ENCODE measurements around the gene PRAMEF14. TPM values are rescaled to one million over a fixed set of nuclear protein-coding genes. Genes with fewer than 3 reads are reported as not detected.
"Not testable (repeated sequence)": the region's sequence is repeated elsewhere in the genome, so short reads cannot be mapped to it uniquely, and the experiment has no call there.

PRAMEF14 gene, protein sequence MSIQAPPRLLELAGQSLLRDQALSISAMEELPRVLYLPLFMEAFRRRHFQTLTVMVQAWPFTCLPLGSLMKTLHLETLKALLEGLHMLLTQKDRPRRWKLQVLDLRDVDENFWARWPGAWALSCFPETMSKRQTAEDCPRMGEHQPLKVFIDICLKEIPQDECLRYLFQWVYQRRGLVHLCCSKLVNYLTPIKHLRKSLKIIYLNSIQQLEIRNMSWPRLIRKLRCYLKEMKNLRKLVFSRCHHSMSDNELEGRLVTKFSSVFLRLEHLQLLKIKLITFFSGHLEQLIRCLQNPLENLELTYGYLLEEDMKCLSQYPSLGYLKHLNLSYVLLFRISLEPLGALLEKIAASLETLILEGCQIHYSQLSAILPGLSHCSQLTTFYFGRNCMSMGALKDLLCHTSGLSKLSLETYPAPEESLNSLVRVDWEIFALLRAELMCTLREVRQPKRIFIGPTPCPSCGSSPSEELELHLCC
- not detected in 2 replicates for total RNA-seq

DNA sequence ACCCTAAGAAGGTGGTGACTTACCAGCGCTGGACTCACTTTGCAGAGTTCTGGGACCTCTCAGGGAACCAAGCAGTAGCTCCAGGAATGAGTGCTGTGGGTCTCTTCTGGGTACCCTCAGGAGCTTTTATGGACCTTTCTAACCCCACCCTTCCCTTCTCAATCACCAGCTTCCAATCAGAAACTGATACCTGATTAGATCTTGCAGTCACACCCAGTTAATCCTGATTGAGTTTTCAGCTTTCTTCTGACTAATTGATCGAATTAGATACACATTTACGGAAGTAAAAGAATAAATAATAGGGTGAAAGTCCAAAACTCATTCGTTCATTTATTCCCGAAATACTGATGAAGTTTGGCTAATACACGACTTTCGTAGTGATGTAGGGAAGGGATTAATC lies at the start of gene PRAMEF14:
Gene PRAMEF14, minus strand, starts transcription at position 101 of the 400 bp plus-strand sequence. CDS start 1,820 bp downstream, outside the sequence.
- DNase-seq = not testable (repeated sequence)

DNA sequence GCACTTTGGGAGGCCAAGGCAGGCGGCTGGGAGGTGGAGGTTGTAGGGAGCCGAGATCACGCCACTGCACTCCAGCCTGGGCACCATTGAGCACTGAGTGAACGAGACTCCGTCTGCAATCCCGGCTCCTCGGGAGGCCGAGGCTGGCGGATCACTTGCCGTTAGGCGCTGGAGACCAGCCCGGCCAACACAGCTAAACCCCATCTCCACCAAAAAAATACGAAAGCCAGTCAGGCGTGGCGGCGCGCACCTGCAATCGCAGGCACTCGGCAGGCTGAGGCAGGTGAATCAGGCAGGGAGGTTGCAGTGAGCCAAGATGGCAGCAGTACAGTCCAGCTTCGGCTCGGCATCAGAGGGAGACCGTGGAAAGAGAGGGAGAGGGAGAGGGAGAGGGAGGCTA lies 48.4 kb upstream of the PRAMEF14 start:
- not testable (repeated sequence) for DNase-seq

DNA sequence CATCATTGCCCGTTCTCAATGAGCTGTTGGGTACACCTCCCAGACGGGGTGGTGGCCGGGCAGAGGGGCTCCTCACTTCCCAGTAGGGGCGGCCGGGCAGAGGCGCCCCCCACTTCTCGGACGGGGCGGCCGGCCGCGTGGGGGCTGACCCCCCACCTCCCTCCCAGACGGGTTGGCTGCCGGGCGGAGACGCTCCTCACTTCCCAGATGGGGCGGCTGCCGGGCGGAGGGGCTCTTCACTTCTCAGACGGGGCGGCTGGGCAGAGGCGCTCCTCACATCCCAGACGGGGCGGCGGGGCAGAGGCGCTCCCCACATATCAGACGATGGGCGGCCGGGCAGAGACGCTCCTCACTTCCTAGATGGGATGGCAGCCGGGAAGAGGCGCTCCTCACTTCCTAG lies 47.8 kb upstream of the PRAMEF14 start:
- DNase-seq = not testable (repeated sequence)

DNA sequence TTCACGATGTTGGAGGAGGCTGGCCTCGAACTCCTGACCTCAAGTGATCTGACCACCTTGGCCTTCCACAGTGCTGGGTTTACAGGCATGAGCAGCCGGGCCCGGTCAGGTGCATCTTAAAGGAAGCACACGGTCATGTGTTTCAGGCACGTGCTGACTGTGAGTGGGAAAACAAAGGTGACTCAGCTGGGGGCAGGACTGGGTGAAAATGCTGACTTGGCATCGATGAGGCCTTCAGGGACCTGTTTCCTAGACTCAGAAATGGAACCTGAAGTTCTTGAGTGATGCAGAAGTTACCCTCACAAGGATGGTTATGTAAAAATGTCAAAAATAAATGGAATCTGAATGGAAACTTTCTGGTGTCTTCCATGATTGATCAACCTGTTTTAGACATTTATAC lies 46.1 kb upstream of the PRAMEF14 start:
- DNase-seq = not testable (repeated sequence)

DNA sequence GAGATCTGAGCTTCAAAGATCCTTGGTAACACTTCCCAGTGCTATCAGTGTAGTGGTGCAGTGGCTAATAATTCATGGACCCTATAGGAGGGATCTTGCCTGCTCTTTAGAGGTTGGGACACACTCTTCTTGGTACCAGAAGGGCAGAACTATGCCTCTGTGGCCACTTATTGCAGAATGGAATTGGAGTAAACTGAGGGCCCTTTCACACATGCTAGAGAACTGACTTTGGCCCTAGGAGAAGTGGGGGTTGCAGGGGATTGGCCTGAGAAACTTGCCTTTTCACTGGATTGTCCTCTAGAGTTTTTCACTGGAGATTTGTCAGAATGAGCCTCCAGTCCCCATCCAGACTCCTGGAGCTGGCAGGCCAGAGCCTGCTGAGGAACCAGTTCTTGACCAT lies 42.4 kb upstream of the PRAMEF14 start, which contains the start of gene PRAMEF17:
Gene PRAMEF17, plus strand, starts transcription at position 301 of the 400 bp plus-strand sequence. Its CDS starts 26 bp downstream, at position 327.
- not testable (repeated sequence) for DNase-seq

DNA sequence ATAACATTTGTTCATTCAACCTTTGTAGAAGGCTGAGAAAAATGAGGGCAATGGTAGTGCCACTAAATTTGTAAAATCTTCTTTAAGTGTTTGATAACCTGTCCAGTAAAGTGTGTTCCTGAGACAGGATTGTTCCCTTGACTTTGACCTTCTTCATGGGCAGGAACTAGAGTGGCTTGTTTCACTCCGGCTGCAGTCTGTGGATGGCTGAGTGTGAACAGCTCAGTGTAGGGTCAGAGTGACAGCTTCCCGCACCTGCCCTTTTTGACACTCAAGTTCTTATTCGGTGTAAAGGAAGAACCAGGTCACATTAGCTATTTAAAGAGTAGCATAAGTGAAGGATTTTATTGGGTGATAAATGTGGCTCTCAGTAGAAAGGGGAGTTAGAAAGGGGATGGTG lies 33.4 kb upstream of the PRAMEF14 start:
- not testable (repeated sequence) for DNase-seq

DNA sequence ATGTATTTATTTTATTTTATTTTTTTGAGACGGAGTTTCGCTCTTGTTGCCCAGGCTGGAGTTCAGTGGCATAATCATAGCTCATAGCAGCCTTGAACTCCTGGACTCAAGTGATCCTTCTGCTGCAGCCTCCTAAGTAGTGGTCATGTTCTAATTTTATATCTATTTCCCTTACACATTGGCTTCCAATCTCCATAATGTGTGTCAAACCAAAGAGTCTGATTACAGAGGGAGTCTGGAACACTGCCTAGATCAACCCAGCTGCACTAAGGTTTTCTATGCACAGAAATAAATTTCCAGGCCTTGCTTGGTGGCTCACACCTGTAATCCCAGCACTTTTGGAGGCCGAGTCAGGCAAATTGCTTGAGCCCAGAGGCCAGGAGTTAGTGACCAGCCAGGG lies 32.0 kb upstream of the PRAMEF14 start:
- not testable (repeated sequence) for DNase-seq

DNA sequence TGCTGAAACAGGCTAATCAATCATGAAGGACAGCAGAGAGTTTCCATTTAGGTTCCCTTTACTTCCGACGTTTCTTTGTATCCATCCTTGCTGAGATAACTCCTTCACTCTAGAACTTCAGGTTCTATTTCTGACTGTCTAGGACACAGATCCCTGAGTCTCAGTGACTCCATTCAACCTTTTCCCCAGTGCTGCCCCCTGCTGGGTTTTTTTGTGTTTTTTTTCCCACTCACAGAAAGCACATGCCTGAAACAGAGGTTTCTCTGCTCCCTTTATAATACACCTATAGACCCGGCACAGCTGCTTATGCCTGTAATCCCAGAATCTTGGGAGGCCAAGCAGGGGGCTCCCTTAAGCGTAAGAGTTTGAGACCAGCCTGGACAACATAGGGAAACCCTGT lies 21.6 kb upstream of the PRAMEF14 start:
- DNase-seq = not testable (repeated sequence)

DNA sequence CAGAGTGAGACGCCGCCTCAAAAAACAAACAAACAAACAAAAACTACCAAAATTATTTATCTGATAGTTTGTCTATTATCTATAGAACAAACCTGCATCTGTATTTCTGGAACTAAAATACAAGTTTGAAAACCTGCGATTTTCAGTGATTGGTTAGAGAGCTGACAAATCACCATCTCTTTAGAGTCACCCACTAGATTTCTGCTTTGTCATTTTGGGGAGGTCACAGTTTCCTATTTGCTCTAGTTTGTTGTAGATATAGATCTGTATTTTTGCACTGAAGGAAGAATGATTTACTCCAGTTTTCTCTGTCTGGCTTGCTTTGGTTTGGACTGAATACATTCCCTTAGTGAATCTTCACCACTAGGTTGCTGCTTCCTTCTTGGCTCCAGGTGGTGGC lies 19.6 kb upstream of the PRAMEF14 start:
- DNase-seq = not testable (repeated sequence)

DNA sequence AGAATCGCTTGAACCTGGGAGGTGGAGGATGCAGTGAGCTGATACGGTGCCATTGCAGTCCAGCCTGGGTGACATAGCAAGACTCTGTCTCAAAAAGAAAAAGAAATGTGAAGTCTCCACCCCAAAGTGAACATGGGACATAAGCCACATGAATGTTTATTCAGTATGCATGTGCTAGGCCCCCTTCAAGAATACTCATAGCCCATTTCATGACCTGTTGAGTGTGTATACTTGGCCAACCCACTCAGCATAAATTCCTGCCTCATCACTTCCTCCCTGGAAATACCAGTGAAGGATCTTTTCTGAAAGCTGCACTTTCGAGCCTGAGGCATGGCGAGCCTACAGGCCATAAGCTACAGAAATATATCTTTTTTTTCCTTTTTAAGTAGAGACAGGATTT lies 18.0 kb upstream of the PRAMEF14 start:
- DNase-seq = not testable (repeated sequence)

DNA sequence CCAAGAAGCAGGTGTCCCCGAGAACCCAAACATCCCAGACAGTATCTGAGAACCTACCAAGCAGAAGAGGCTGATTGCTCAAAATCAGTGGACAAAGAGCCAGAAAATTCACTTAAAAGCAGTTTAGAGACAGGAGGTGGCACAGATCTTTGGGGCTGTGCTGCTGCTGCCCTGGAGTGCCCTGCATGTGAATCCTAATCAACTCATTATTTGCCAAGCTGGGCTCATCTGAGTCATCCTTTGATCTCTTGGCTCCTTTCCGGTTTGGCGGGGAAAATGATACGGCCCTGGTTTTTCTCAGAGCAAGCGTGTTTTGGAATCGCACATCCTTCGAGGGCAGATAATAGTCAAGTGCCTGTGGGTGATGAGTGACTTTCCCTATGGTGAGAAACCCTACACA lies 15.4 kb upstream of the PRAMEF14 start:
- DNase-seq = not testable (repeated sequence)

DNA sequence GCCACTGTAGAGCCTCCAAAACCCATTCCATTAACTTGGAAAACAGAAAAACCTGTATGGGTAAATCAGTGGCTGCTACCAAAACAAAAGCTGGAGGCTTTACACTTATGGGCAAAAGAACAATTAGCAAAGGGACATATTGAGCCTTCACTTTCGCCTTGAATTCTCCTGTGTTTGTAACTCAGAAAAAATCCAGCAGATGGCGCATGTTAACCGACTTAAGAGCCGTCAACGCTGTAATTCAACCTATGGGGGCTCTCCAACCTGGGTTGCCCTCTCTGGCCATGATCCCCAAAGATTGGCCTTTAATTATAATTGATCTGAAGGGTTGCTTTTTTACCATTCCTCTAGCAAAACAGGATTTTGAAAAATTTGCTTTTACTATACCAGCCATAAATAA lies 9.8 kb upstream of the PRAMEF14 start:
- peak; percentile 74 for DNase-seq

DNA sequence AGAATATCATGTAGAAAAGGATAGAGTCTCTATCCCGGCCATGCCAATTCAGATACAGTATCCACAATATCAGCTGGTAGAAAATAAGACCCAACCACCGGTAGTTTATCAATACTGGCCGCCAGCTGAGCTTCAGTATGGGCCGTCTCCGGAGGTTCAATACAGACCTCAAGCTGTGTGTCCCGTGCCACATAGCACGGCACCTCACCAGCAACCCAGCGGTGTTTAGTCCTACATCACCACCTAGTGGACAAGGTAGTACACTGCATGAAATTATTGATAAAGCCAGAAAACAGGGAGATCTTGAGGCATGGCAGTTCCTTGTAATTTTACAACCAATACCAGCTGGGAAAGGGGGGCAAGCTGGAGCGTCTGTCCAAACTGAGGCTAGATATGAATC lies 7.5 kb upstream of the PRAMEF14 start:
- not testable (repeated sequence) for DNase-seq

DNA sequence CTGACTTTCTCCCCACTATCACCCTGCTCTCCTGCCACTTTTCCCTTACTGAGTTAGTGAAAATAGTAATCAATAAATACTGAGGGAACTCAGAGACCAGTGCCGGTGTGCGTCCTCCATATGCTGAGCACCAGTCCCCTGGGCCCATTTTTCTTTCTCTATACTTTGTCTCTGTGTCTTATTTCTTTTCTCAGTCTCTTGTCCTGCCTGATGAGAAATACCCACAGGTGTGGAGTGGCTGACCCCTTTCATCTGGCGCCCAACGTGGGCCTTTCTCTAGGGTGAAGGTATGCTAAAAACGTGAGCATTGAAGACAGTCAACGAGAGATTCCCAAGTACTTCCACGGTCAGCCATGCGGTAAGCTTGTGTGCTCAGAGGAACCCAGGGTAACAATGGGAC lies 6.5 kb upstream of the PRAMEF14 start:
- not testable (repeated sequence) for DNase-seq

DNA sequence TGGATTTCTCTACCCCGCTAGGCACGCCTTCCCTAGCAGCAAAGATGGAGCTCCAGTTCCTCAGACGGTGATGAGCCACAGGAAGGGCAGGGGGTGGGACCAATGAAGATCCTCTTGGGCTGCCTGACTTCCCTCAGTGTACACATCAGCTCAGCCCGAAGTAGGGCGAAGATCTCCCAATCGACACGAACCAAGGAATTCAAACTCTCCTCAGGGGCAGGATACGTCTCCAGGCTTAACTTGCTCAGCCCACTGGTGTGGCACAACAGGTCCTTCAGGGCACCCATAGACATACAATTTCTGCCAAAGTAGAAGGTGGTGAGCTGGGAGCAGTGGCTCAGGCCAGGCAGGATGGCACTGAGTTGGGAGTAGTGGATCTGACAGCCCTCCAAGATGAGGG lies 4.4 kb downstream of the PRAMEF14 start:
- DNase-seq = not testable (repeated sequence)

DNA sequence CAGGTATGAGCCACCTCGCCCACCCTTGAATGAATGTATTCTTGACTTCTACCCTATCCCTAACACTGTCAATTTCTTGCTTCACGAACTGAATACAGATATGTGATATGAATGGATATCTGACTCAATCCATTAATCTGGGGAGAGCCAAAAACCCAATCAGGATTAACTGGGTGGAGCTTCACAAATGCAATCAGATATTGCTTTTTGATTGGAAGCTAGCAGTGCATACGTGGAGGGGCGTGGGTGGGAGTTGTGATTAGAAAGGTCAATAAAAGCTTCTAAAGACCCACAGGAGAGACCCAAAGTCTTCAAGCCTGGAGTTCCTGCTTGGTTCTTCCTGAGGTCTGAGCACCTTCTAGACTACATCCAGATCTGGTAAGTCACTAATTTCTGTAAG lies 31.7 kb downstream of the PRAMEF14 start, which contains the start of gene PRAMEF15:
Gene PRAMEF15, plus strand, starts transcription at position 301 of the 400 bp plus-strand sequence. CDS start 2,827 bp downstream, outside the sequence.
- not testable (repeated sequence) for DNase-seq

DNA sequence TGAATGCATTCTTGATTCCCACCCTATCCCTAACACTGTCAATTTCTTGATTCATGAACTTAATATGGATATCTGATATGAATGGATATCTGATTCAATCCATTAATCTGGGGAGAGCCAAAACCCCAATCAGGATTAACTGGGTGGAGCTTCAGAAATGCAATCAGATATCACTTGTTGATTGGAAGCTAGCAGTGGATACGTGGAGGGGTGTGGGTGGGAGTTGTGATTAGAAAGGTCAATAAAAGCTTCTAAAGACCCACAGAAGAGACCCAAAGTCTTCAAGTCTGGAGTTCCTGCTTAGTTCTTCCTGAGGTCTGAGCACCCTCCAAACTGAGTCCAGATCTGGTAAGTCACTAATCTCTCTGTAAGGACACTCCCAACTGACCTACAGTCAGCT lies 43.7 kb downstream of the PRAMEF14 start, which contains the start of gene PRAMEF33:
Gene PRAMEF33, plus strand, starts transcription at position 301 of the 400 bp plus-strand sequence. CDS start 2,416 bp downstream, outside the sequence.
- not testable (repeated sequence) for DNase-seq

DNA sequence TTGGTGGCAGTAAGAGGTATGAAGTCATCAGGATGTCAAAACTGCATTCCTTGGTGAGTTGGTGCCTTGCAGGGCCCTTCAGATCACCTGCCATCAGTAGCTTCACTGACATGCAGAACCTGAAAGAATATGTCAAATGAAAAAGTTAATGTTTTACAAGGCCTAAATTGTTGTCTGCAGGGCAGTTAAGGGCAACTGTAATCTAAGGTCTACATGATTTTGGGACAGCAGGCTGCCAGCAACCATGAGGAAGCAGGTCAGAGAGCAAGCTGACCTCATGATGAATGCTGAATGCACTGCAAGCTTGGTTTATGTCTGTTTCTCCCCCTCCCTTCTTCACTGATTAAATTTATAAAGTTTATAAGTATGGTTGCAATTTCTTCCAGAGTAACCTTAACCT lies 44.7 kb downstream of the PRAMEF14 start:
- DNase-seq = not testable (repeated sequence)

DNA sequence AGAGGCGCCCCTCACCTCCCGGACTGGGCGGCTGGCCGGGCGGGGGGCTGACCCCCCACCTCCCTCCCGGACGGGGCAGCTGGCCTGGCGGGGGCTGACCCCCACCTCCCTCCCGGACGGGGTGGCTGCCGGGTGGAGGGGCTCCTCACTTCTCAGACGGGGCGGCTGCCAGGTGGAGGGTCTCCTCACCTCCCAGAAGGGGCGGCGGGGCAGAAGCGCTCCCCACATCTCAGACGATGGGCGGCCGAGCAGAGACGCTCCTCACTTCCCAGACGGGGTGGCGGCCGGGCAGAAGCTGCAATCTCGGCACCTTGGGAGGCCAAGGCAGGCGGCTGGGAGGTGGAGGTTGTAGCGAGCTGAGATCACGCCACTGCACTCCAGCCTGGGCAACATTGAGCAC lies 48.2 kb downstream of the PRAMEF14 start:
- not testable (repeated sequence) for DNase-seq

DNA sequence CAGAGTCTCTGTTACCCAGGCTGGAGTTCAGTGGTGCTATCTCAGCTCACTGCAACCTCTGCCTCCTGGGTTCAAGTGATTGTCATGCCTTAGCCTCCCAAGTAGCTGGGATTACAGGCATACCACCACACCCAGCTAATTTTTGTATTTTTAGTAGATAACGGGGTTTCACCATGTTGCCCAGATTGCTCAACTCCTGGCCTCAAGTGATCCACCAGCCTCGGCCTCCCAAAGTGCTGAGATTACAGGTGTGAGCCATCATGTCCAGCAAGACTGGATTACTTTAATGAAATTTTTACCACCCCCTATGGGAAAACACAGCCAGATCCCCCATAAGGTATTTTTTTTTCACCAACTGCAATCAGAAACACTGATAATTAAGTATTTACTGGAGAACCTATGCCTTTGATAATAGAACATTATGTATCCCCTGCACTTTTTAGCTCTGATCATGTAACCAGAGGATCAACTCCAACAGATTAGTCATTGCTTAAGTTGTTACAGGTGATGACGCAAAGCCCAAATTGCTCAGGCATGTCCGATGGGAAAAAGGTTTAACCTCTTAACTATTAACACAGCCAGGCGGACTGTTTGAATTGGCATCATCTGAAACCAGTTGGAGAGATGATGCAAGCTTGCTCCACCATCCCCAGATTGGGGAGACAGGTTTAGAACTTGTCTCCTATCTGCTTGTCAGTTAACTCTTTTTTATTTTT lies 49.6 kb downstream of the PRAMEF14 start:
- DNase-seq = not testable (repeated sequence)
